Skeletal muscle satellite cell (primary cell): ENCODE results near the gene REG4.

Experiments used
- H3K27me3 ChIP-seq: 2 replicates; pipeline ENCODE4 v1.7.0; 2013; ENCODE audit warnings: low read length; ENCODE audit not compliant: control insufficient read depth, insufficient read depth
- H3K36me3 ChIP-seq: 2 replicates; pipeline ENCODE4 v1.7.0; 2013; ENCODE audit warnings: mild to moderate bottlenecking, control low read depth, low read length; ENCODE audit not compliant: insufficient read depth
- H3K4me1 ChIP-seq: 2 replicates; pipeline ENCODE4 v1.7.0; 2013; ENCODE audit warnings: low read length; ENCODE audit not compliant: control insufficient read depth, insufficient read depth
- H3K4me2 ChIP-seq: 2 replicates; pipeline ENCODE4 v1.7.0; 2013; ENCODE audit warnings: mild to moderate bottlenecking, low read length
- H3K4me3 ChIP-seq: 2 replicates; pipeline ENCODE4 v1.7.0; 2013; ENCODE audit warnings: low read length
- H3K9ac ChIP-seq: 2 replicates; pipeline ENCODE4 v1.7.0; 2013; ENCODE audit warnings: mild to moderate bottlenecking, low read depth, low read length, moderate library complexity
- H3K9me3 ChIP-seq: replicated peaks from 2 replicates; pipeline ENCODE4 v1.7.0; 2013; ENCODE audit warnings: mild to moderate bottlenecking, control low read depth, low read length

The REG4 gene

GRCh38 chr1:119806489-119806888, 4.8 kb downstream of the REG4 start:
- H3K9me3 ChIP-seq: no peaks in the 10 kb centered on the region
- peaks cover 59% of the 10 kb centered on the region for H3K27me3 ChIP-seq

DNA sequence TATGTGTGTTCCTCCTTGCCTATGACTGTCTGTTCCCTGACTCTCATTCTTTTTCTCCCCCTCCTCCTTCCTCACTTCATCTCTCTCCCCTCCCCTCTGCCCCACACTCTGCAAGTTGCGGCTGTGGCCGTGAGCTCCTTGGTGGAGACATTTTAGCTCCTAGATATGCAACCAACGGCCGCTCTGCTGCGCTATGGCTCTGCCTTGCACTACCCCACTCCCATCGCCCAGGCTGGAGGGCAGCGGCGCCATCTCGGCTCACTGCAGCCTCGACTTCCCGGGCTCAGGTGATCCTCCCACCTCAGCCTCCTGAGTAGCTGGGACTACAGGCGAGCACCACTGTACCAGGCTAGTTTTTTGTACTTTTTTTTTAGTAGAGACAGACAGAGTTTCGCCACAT, 5.5 kb downstream of the REG4 start:
- Histone ChIP-seq H3K9ac (no peak overlapping the region), H3K4me1 (peaks cover 3% of the 10 kb centered on the region), H3K9me3 (no peaks in the 10 kb centered on the region), H3K4me2 (no peak overlapping the region), H3K27me3 (peaks cover 61% of the 10 kb centered on the region), H3K36me3 (no peaks in the 10 kb centered on the region), H3K4me3 (no peak overlapping the region)

More at GRCh38 chr1:119806489-119806888, 4.8 kb downstream of the REG4 start:
- Histone ChIP-seq H3K9ac (no peak overlapping the region), H3K36me3 (no peaks in the 10 kb centered on the region), H3K4me1 (peaks cover 3% of the 10 kb centered on the region), H3K4me2 (no peak overlapping the region), H3K4me3 (no peak overlapping the region)

- no peak overlapping the region for H3K9ac ChIP-seq
- peaks cover 61% of the 10 kb centered on the region for H3K27me3 ChIP-seq
- no peak overlapping the region for H3K4me3 ChIP-seq
- peaks cover 3% of the 10 kb centered on the region for H3K4me1 ChIP-seq
- H3K36me3 ChIP-seq: no peaks in the 10 kb centered on the region
- H3K4me2 ChIP-seq: no peak overlapping the region
- no peaks in the 10 kb centered on the region for H3K9me3 ChIP-seq
Measured at GRCh38 chr1:119805247-119805646, 6.0 kb downstream of the REG4 start.

DNA sequence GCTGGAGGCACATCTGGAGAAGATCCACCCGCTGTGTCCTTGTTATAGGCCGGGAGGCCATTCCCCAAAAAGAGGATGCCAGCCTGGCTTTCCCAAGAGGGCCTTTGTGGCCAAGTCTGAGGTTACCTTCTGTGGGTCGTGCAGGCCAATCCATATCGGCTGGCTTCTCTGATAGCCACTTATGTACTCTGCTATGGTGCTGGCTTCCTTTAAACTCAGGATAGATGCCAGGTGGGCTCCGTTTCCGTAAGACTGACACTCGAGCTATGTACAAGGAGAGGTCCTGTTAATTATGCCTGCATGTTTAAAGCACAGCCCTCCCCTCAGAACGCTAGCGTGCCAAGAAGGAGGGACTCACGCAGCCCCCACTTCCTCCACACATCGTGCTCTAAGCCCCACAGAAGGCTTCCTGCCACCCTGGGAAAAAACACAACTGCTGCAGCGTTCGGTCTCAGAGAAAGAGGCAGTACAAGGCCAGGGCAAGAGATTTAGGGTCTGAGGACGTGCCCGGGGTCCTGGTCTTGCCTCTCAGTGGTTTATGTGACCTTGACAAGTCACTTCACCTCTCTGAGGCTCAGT, 11.6 kb downstream of the REG4 start:
- Histone ChIP-seq H3K9me3 (no peaks in the 10 kb centered on the region), H3K4me2 (no peak overlapping the region), H3K36me3 (no peaks in the 10 kb centered on the region), H3K4me1 (no peaks in the 10 kb centered on the region), H3K9ac (no peak overlapping the region), H3K4me3 (no peak overlapping the region), H3K27me3 (peaks cover 31% of the 10 kb centered on the region)

DNA sequence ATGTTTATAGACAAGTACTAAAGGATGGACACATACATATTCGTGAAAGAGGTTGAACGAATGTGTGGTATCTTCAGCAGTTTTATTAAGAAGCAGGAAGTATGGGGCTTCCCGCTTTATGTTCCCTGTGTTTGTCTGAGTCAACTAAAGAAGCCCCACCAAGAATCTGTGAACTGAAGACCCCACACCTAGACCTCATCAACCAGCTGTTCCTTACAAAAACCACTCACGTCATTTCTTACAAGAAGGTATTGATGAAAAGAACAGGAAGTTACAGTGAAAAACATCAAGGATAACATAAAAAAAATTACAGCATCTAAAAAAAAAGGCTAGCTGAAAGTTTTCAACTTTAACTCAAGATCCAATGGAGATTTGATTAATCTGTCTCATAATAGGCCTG, 12.3 kb downstream of the REG4 start:
- no peaks in the 10 kb centered on the region for H3K36me3 ChIP-seq
- H3K9ac ChIP-seq: no peak overlapping the region
- H3K4me1 ChIP-seq: no peaks in the 10 kb centered on the region
- no peak overlapping the region for H3K4me2 ChIP-seq
- peaks cover 25% of the 10 kb centered on the region for H3K27me3 ChIP-seq
- H3K4me3 ChIP-seq: no peak overlapping the region
- no peaks in the 10 kb centered on the region for H3K9me3 ChIP-seq

DNA sequence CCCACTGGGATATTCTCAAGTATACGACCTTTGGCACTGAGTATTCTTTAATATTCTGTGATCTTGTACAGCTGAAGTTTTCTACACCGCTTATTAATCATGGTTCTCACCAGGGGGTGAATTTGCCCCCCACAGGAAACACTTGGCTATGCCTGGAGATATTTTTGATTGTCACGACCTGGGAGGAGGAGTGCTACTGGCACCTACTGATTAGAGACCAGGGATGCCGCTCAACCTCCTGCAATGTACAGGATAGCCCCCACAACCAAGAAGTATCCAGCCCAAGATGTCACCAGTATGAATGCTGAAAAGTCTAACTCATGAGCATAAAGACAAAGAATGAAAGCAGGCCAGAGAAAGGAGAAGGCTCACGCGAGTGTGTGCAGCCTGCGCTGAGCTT, 13.7 kb downstream of the REG4 start:
- Histone ChIP-seq H3K9ac (no peak overlapping the region), H3K27me3 (peaks cover 11% of the 10 kb centered on the region), H3K9me3 (no peaks in the 10 kb centered on the region), H3K36me3 (no peaks in the 10 kb centered on the region), H3K4me3 (no peak overlapping the region), H3K4me2 (no peak overlapping the region), H3K4me1 (no peaks in the 10 kb centered on the region)

DNA sequence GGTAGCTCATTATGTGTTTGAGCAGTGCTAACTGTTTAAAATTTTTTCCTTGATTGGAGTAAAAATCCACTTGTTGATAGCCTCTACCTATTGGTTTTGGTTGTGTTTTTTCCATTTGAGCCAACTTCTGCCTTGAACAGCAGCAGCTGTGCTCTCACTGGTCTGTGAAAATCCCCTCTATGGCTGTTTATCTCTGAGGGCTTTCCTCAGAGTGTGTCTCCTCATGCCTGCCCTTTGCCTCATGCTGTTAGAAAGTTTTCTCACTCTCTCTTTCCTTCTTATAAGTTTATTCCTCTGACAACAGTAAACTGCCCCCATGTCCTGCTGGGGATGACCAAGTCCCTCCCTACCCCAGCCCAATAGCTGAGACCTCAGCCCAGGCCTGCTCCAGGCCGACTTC, 14.1 kb downstream of the REG4 start:
- Histone ChIP-seq H3K4me2 (no peak overlapping the region), H3K27me3 (peaks cover 9% of the 10 kb centered on the region), H3K4me3 (no peak overlapping the region), H3K9me3 (no peaks in the 10 kb centered on the region), H3K9ac (no peak overlapping the region), H3K4me1 (no peaks in the 10 kb centered on the region), H3K36me3 (no peaks in the 10 kb centered on the region)

- H3K36me3 ChIP-seq: no peaks in the 10 kb centered on the region
- H3K4me3 ChIP-seq: no peak overlapping the region
- peaks cover 8% of the 10 kb centered on the region for H3K27me3 ChIP-seq
- no peak overlapping the region for H3K4me2 ChIP-seq
- H3K9me3 ChIP-seq: no peaks in the 10 kb centered on the region
- H3K9ac ChIP-seq: no peak overlapping the region
- no peaks in the 10 kb centered on the region for H3K4me1 ChIP-seq
Measured at GRCh38 chr1:119795261-119796200, 15.7 kb downstream of the REG4 start.

GRCh38 chr1:119794876-119795240, 16.4 kb downstream of the REG4 start:
- Histone ChIP-seq H3K36me3 (no peaks in the 10 kb centered on the region), H3K9me3 (no peaks in the 10 kb centered on the region), H3K4me1 (no peaks in the 10 kb centered on the region), H3K9ac (no peak overlapping the region), H3K4me2 (no peak overlapping the region), H3K27me3 (peaks cover 12% of the 10 kb centered on the region), H3K4me3 (no peak overlapping the region)

- no peak overlapping the region for H3K4me2 ChIP-seq
- no peaks in the 10 kb centered on the region for H3K36me3 ChIP-seq
- no peak overlapping the region for H3K9ac ChIP-seq
- H3K4me1 ChIP-seq: no peaks in the 10 kb centered on the region
- H3K4me3 ChIP-seq: no peak overlapping the region
- no peaks in the 10 kb centered on the region for H3K9me3 ChIP-seq
- peaks cover 12% of the 10 kb centered on the region for H3K27me3 ChIP-seq
Measured at GRCh38 chr1:119794230-119794875, 16.9 kb downstream of the REG4 start.

DNA sequence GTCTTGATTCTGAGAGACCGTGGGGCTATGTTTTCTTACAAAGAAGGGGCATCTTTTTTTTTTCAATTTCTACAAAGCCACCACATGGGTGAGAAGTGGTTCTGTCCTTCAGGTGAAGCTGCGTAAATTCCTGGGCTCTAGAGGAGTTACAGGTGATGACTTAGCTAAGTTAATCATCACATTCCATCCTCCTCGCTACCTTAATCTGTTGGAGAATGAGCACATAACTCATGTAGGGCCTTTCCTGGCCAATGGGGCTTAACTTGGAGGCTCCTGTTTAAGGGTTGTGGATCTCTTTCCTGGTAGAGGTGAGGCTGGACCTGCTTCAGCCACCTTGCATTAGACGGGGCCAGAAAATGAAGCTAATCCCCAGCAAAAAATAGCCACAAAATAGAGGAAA, 19.9 kb downstream of the REG4 start:
- no peaks in the 10 kb centered on the region for H3K36me3 ChIP-seq
- H3K27me3 ChIP-seq: peaks cover 12% of the 10 kb centered on the region
- no peaks in the 10 kb centered on the region for H3K4me1 ChIP-seq
- H3K4me2 ChIP-seq: no peak overlapping the region
- no peaks in the 10 kb centered on the region for H3K9me3 ChIP-seq
- H3K4me3 ChIP-seq: no peak overlapping the region
- H3K9ac ChIP-seq: no peak overlapping the region
